GM12878 (cell line): ENCODE data around the gene TMEM170B. TPM values are rescaled to one million over a fixed set of nuclear protein-coding genes. Genes with fewer than 3 reads are reported as not detected.

Source experiments
- ATAC-seq: fragments of 200-7000 bp; cut with Tn5 transposase; 3 replicates; pipeline ENCODE4 v1.9.1; 2020; ENCODE audit warnings: mild to moderate bottlenecking, moderate library complexity
- BruUV-seq: library from RNA; stranded (reverse); fragments of 400-500 nt; replicated peaks from 2 replicates; lab custom pipeline; 2021; lab: Mats Ljungman, UMichigan
- CTCF ChIA-PET: fragments of 300-600 bp; sonication (Branson Sonifier 250); formaldehyde crosslinking; extraction: SDS; loops from one replicate; lab custom pipeline; 2021; ENCODE audit warnings: inconsistent platforms; lab: Yijun Ruan, JAX
- POLR2A ChIA-PET: fragments of 350-600 bp; formaldehyde crosslinking; extraction: SDS; loops from one replicate; lab custom pipeline; 2021; ENCODE audit warnings: inconsistent platforms; lab: Charles Lee
- RAD21 ChIA-PET: fragments of 300-600 bp; sonication (Branson Sonifier 250); formaldehyde crosslinking; loops from one replicate; lab custom pipeline; 2023; ENCODE audit warnings: antibody characterized with exemption; ENCODE audit not compliant: unreplicated experiment; lab: Charles Lee
- SMC1A ChIA-PET: fragments of 300-600 bp; sonication (Branson Sonifier 250); formaldehyde crosslinking; loops from one replicate; lab custom pipeline; 2023; ENCODE audit not compliant: unreplicated experiment, uncharacterized antibody; lab: Charles Lee
- DNase-seq: peaks from one replicate; pipeline ENCODE4 v3.0.0-alpha.2; 2011; ENCODE audit warnings: low read depth, low spot score
- FAIRE-seq: peaks from 3 replicates; lab custom pipeline; 2011; peaks lifted over from hg19 to GRCh38; lab: Jason Lieb, UNC
- H2AFZ ChIP-seq: 2 replicates; pipeline ENCODE4 v1.6.0; 2011; ENCODE audit warnings: low read depth, low read length, control low read depth; ENCODE audit not compliant: control insufficient read depth
- H3K27ac ChIP-seq: 2 replicates; pipeline ENCODE4 v1.5.1; 2011; ENCODE audit warnings: control low read depth; ENCODE audit not compliant: control insufficient read depth, insufficient read depth
- H3K27me3 ChIP-seq, 2 experiments: replicated peaks in 1 of 2; 2 replicates each; pipeline versions ENCODE4 v1.6.0 to v1.6.1; 2011; ENCODE audit warnings: low read length in 1 of 2; ENCODE audit not compliant: control insufficient read depth in 2 of 2, insufficient read depth in 2 of 2
- H3K36me3 ChIP-seq, 2 experiments: 2 replicates each; pipeline ENCODE4 v1.5.1; 2011; ENCODE audit warnings: low read length in 1 of 2; ENCODE audit not compliant: control insufficient read depth in 2 of 2, insufficient read depth in 2 of 2
- H3K4me1 ChIP-seq: 2 replicates; pipeline ENCODE4 v1.6.1; 2011; ENCODE audit warnings: mild to moderate bottlenecking, low read length, moderate library complexity, mixed read lengths; ENCODE audit not compliant: control insufficient read depth, insufficient read depth
- H3K4me2 ChIP-seq: 2 replicates; pipeline ENCODE4 v1.6.0; 2011; ENCODE audit warnings: control low read depth; ENCODE audit not compliant: control insufficient read depth, insufficient read depth
- H3K4me3 ChIP-seq: fragments of 200-600 bp; sonication (generic); 2 replicates; pipeline ENCODE4 v1.5.1; 2016
- H3K79me2 ChIP-seq: 2 replicates; pipeline ENCODE4 v1.6.0; 2011; ENCODE audit warnings: low read length; ENCODE audit not compliant: control insufficient read depth, insufficient read depth
- H3K9ac ChIP-seq: 2 replicates; pipeline ENCODE4 v1.8.0; 2011; ENCODE audit warnings: low read length, control low read depth, mixed read lengths; ENCODE audit not compliant: control insufficient read depth, insufficient read depth
- H3K9me3 ChIP-seq: replicated peaks from 3 replicates; pipeline ENCODE4 v1.5.1; 2011; ENCODE audit warnings: mild to moderate bottlenecking, low read length; ENCODE audit not compliant: control insufficient read depth, insufficient read depth
- H4K20me1 ChIP-seq: 2 replicates; pipeline ENCODE4 v1.6.0; 2011; ENCODE audit not compliant: control insufficient read depth, insufficient read depth
- BCL11A ChIP-seq: IDR thresholded peaks from 2 replicates; pipeline ENCODE4 v1.6.1; 2011; ENCODE audit warnings: low read depth, low read length
- BHLHE40 ChIP-seq, 2 experiments: fragments of 450-650 bp in 1 of 2; IDR thresholded peaks; 2 replicates each; pipeline ENCODE4 v1.6.1; 2011 to 2017; ENCODE audit warnings: low read depth in 2 of 2, borderline replicate concordance in 1 of 2, improper control_type of control experiment in 1 of 2, low read length in 1 of 2, mild to moderate bottlenecking in 1 of 2
- CBFB ChIP-seq: IDR thresholded peaks from 2 replicates; pipeline ENCODE4 v1.6.1; 2016; ENCODE audit warnings: antibody characterized with exemption, low read depth
- EED ChIP-seq: sonication (generic); IDR thresholded peaks from 2 replicates; pipeline ENCODE4 v1.6.1; 2016; ENCODE audit warnings: antibody characterized with exemption, low read depth
- JUNB ChIP-seq: IDR thresholded peaks from 2 replicates; pipeline ENCODE4 v1.6.1; 2016; ENCODE audit warnings: antibody characterized with exemption, mild to moderate bottlenecking
- KLF5 ChIP-seq: fragments of 450-650 bp; IDR thresholded peaks from 2 replicates; pipeline ENCODE4 v1.6.1; 2014; ENCODE audit warnings: mild to moderate bottlenecking; ENCODE audit not compliant: partially characterized antibody
- SMARCA5 ChIP-seq: fragments of 450-650 bp; IDR thresholded peaks from 2 replicates; pipeline ENCODE4 v1.6.1; 2017; ENCODE audit warnings: mild to moderate bottlenecking
- SRF ChIP-seq, 2 experiments: IDR thresholded peaks; 2 replicates each; pipeline ENCODE4 v1.6.1; 2011; ENCODE audit warnings: low read depth in 2 of 2, low read length in 2 of 2, mild to moderate bottlenecking in 1 of 2, moderate library complexity in 1 of 2
- TARDBP ChIP-seq: IDR thresholded peaks from 2 replicates; pipeline ENCODE4 v1.6.1; 2016; ENCODE audit warnings: borderline replicate concordance
- TCF7 ChIP-seq: IDR thresholded peaks from 2 replicates; pipeline ENCODE4 v1.6.1; 2014; ENCODE audit warnings: antibody characterized with exemption, borderline replicate concordance
- ZBED1 ChIP-seq: IDR thresholded peaks from 2 replicates; pipeline ENCODE4 v1.6.1; 2016; ENCODE audit warnings: borderline replicate concordance
- WGBS: methylation state at CpG from one replicate; pipeline ENCODE4 v1.1.6; 2016; ENCODE audit warnings: low lambda C conversion rate; ENCODE audit not compliant: insufficient replicate concordance, insufficient coverage; ENCODE audit errors: missing lambda C conversion rate; 5-methylcytosine and 5-hydroxymethylcytosine counted together
- in situ Hi-C: fragments of 300-500 bp; cut with MboI; formaldehyde crosslinking; loops from 9 replicates; pipeline ENCODE4 v1.14.3; 2018; ENCODE audit warnings: mixed read lengths
- intact Hi-C: fragments of 100-400 bp; cut with micrococcal nuclease; formaldehyde crosslinking; loops from one replicate; pipeline ENCODE4 v1.14.2; 2022; ENCODE audit not compliant: unreplicated experiment
- polyA plus RNA-seq, 11 experiments: library from polyadenylated mRNA; depleted of rRNA in 4 of 11; unstranded in 6 of 11; stranded (reverse) in 5 of 11; fragments of >200 nt; fragmentation: Nextera tagmentation in 4 of 11; fragmentation: Illumina TruSeq in 1 of 11; extraction: Ambion mirVana in 4 of 11; extraction: Trizol in 1 of 11; gene quantifications; 1 replicate in 1 of 11; 2 replicates in 10 of 11; pipeline versions ENCODE4 v1.2.1 to v1.2.3, GENCODE V29; 2011 to 2016; ENCODE audit warnings: inconsistent platforms in 2 of 11, missing spikeins in 2 of 11, low read depth in 1 of 11
- total RNA-seq, 4 experiments: library from RNA; depleted of rRNA in 3 of 4; stranded (reverse); fragments of >200 nt in 3 of 4; fragmentation: Illumina TruSeq in 1 of 4; extraction: Trizol in 1 of 4; gene quantifications; 2 replicates each; pipeline versions ENCODE4 v1.2.1 to v1.2.3, GENCODE V29; 2013 to 2021
- TF ChIP-seq, protein P1 (sequence below): IDR thresholded peaks from 2 replicates; pipeline ENCODE4 v1.6.1; 2012; ENCODE audit warnings: improper control_type of control experiment, low read depth, low read length; ENCODE audit not compliant: insufficient replicate concordance

The TMEM170B gene
- total and polyA plus RNA-seq, 10 of the 15 experiments (the other 5 are each of a cell fraction or from before 2014, with no cell fraction given): 0.38 to 10.3 (median 4.2) TPM

DNA sequence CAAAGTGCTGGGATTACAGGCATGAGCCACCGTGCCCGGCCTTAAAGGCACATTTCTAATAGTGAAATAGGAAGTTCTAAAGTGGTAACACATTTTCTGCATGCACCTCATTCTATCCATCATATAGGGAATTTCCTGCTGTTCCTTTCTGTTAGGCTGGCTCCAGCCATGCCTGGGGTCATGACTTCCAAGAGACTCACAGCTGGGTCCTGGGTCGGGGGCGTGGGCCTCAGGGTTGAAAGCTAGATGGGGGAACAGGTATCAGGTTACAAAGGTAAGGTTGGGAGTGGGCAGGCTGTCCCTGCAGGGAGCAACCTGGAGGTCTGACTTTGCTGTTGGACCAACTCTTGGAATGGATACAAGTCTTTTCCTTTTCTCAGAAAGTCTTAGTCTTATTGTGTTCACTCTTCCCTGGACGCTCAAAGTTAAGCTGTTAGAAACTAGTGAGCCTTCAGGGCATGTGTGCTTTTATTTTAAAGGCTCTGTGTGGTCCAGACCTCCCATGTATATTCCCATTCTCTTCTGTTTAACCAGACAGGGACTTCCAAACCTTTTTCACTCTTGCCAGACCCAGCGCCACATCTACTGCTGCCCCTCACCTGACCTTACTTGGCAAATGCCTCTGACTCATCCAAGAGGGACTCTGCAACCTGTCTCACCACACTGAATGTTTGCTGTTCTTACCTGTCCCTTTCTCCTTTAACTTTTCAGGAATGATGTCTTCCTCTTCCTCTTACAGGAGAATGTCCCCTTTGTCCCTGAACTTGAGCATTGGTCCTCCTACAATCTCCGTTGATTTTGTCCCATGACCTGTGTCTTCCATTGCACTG, 64.4 kb downstream of the TMEM170B start:
- Histone ChIP-seq H2AFZ (no peak overlapping the region), H4K20me1 (no peaks in the 10 kb centered on the region), H3K9me3 (no peaks in the 10 kb centered on the region), H3K27me3 (peaks cover 0 to 2% of the 10 kb centered on the region in 2 experiments; a peak in 2 of 4 replicates), H3K4me2 (no peak overlapping the region), H3K27ac (no peak overlapping the region), H3K79me2 (no peaks in the 10 kb centered on the region), H3K4me1 (no peaks in the 10 kb centered on the region), H3K9ac (no peak overlapping the region), H3K36me3 (no peaks in the 10 kb centered on the region), H3K4me3 (no peak overlapping the region)
- in situ Hi-C loops: no loop called here
- TF ChIP-seq KLF5 (no peak), CBFB (no peak), SMARCA5 (no peak), BHLHE40 (IDR thresholded peaks at IDR 0.05; ENCODE audit: borderline replicate concordance in 1 of 2, low read depth in 2 of 2, low read length in 1 of 2) (no peak), ZBED1 (no peak), TCF7 (no peak), BCL11A (no peak), JUNB (no peak), SRF (IDR thresholded peaks at IDR 0.05; ENCODE audit: low read depth in 2 of 2, low read length in 2 of 2) (no peak), TARDBP (no peak), EED (no peak)
- TF ChIP-seq, protein P1, sequence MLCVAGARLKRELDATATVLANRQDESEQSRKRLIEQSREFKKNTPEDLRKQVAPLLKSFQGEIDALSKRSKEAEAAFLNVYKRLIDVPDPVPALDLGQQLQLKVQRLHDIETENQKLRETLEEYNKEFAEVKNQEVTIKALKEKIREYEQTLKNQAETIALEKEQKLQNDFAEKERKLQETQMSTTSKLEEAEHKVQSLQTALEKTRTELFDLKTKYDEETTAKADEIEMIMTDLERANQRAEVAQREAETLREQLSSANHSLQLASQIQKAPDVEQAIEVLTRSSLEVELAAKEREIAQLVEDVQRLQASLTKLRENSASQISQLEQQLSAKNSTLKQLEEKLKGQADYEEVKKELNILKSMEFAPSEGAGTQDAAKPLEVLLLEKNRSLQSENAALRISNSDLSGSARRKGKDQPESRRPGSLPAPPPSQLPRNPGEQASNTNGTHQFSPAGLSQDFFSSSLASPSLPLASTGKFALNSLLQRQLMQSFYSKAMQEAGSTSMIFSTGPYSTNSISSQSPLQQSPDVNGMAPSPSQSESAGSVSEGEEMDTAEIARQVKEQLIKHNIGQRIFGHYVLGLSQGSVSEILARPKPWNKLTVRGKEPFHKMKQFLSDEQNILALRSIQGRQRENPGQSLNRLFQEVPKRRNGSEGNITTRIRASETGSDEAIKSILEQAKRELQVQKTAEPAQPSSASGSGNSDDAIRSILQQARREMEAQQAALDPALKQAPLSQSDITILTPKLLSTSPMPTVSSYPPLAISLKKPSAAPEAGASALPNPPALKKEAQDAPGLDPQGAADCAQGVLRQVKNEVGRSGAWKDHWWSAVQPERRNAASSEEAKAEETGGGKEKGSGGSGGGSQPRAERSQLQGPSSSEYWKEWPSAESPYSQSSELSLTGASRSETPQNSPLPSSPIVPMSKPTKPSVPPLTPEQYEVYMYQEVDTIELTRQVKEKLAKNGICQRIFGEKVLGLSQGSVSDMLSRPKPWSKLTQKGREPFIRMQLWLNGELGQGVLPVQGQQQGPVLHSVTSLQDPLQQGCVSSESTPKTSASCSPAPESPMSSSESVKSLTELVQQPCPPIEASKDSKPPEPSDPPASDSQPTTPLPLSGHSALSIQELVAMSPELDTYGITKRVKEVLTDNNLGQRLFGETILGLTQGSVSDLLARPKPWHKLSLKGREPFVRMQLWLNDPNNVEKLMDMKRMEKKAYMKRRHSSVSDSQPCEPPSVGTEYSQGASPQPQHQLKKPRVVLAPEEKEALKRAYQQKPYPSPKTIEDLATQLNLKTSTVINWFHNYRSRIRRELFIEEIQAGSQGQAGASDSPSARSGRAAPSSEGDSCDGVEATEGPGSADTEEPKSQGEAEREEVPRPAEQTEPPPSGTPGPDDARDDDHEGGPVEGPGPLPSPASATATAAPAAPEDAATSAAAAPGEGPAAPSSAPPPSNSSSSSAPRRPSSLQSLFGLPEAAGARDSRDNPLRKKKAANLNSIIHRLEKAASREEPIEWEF: no peak
- BruUV-seq: no TSS peak
- ChIA-PET SMC1A (interaction anchor here (0.8 to 2.7 kb wide), 3 partner anchors 9 to 687 kb away, joined by 3 to 9 read pairs (median 3); no protein-coding TSS in a partner anchor), POLR2A (no interaction called here), CTCF (no interaction called here), RAD21 (no interaction called here)
- WGBS: 8% methylated on average over 7 of the region's 7 CpGs
- intact Hi-C loops: no loop called here
- ATAC-seq (no peak), FAIRE-seq (no peak), DNase-seq (no peak)
